NCI-H187 treated with DMSO at 0.1 percent for 48 hours (cell line): Measurements from ENCODE around the gene L1CAM.

Experiments used
- DNase-seq: peaks from one replicate; lab custom pipeline; 2025; lab: John Stamatoyannopoulos, UW

L1CAM gene

GRCh38 chrX:153875391-153876111 is 10.4 kb downstream of the L1CAM start:
- no peak for DNase-seq

DNA sequence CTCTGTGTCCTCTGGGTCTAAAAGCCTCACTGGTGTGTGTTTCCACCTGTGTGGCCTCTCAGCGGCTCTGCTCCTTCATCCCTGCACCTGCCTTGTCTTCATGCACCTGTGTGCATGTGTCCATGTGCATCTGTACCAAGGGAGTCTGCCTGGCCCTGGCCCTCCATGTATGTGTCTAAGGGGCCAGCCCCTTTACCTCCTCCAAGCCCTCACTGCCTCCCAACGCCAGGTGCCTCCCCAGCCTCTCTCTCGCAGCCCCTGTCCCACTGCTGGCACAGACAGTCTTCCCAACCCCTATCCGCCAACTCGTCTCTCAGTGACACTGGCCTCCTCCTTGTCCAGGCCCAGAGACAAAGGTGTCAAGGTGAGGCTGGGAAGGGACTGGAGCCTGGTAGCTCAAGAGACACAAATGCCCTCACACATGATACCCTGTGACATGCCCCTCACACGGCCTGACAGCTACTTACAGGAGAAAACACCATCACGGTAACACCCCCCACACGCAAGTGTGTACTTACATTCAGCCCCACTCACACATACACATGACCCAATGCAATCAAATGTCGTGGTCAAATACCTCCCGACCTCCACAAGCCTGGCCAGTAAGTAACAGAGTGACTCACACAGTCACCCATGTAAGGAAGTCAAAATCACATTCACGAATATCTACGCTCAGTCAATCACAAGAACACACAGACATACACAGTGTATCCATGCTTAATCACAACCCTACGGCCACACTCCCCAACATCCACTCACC is 11.4 kb downstream of the L1CAM start:
- DNase-seq = no peak

- no peak for DNase-seq
Measured at GRCh38 chrX:153874085-153874365, 11.9 kb downstream of the L1CAM start.

- DNase-seq = no peak
Measured at GRCh38 chrX:153873282-153874084, 12.5 kb downstream of the L1CAM start.

GRCh38 chrX:153871946-153872878 is 13.8 kb downstream of the L1CAM start:
- no peak for DNase-seq

- no peak for DNase-seq
Measured at GRCh38 chrX:153871451-153871850, 14.5 kb downstream of the L1CAM start.

- no peak for DNase-seq
Measured at GRCh38 chrX:153870791-153871360, 15.1 kb downstream of the L1CAM start.

- DNase-seq = no peak
Measured at GRCh38 chrX:153870288-153870690, 15.7 kb downstream of the L1CAM start.

- no peak for DNase-seq
Measured at GRCh38 chrX:153869473-153870287, 16.3 kb downstream of the L1CAM start.

DNA sequence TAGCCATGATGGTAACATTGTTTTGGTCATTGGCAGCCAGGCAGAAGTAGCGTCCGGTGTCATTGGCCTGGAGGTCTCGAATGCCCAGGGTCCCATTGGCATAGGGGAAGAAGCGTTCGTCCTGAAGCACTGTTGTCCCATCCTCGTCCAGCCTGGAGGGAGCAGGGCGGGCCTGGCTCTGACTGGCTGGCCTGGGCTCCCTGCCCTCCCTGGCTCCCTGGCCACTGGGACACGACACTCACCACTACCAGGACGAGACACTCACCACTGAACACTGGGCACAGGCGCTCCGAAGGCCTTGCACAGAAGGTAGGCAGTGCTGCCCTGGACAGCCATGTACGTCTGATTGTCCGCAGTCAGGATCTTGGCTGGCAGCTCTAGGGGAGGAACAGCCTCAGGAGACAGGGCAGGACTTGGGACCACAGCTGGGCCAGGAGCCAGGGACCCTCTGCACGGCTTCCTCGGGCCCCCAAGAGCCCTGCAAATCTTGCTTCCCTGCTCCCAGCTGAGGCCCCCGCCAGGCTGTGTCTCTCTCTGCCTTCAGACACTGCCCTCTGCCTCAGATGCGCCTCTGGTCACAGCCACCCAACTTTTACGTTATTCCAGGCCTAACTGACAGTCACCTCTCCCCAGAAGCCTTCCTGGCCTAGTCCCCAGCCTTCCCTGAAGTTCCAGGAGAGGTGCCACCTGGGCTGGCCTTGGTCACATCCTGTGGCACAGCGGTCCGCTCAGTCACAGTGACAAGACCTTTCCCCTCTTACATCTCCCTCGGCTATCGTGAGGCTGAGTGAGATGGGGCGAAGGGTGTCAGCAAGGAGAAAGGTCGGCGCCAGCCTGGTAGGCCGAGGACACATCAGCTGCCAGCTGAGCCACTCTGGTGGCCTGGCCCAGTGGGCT is 17.1 kb downstream of the L1CAM start:
- DNase-seq = no peak

DNA sequence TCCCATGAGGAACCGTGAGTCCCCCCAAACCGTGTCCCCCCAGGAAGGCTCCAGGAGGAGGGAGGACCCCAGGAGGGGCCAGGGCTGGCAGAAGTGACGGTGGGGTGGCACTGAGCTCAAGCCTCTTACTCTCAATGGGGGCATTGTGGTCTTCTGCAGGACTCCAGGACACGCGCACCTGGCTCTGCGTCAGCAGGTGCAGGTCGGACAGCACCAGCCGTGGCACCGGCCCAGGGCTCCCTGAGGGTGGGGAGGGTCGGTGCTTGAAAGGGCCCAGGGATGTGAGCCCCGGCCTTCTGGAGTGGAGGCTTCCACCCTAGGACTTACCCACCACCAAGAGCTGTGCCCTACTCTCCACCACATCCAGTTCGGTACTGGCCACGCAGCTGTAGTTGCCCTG is 18.3 kb downstream of the L1CAM start:
- no peak for DNase-seq

GRCh38 chrX:153867139-153867538 is 18.8 kb downstream of the L1CAM start:
- DNase-seq = no peak

DNA sequence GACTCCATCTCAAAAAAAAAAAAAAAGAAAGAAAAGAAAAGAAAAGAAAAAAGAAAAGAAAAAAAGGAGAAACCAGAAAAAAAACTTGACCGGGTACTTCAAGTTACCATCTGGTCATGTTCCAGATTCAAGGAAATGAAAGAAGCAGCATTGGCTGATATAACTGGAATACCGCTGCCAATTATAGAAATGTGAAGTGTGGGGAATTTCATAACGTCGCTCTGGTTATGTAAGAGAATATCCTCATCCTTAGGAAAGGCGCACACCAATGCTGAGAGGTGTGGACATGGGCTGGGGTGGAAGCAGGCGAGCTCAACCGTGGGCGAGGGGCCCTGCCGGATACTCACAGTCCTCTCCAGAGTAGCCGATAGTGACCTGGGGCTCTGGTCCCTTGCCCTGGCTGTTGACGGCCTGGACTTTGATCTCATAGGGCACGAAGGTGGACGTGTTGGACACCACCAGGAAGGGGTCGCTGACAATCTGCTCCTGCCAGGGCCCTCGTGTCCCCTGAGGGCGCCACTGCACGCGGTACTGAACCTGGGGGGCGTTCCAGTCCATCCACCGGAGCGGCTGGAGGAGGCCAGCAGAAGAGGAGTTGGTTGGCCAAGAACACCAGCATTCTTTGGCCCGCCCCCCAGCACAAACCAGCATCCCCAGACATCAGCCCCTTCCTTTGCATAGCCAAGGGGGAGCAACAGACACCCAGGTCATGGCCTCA is 19.5 kb downstream of the L1CAM start:
- DNase-seq = no peak

- no peak for DNase-seq
Measured at GRCh38 chrX:153865685-153866084, 20.3 kb downstream of the L1CAM start.

DNA sequence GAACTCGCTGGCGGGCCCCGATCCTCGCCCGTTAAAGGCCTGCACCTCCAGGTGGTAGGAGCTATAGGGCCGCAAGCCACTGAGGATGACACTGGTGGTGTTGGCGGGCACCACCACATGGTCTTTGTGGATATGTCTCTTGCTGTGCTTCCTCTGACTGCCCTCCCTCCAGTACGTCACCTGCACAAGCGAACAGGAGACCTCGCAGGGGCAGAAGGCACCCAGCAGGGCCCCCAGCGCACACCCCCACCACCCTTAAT is 20.7 kb downstream of the L1CAM start:
- no peak for DNase-seq

DNA sequence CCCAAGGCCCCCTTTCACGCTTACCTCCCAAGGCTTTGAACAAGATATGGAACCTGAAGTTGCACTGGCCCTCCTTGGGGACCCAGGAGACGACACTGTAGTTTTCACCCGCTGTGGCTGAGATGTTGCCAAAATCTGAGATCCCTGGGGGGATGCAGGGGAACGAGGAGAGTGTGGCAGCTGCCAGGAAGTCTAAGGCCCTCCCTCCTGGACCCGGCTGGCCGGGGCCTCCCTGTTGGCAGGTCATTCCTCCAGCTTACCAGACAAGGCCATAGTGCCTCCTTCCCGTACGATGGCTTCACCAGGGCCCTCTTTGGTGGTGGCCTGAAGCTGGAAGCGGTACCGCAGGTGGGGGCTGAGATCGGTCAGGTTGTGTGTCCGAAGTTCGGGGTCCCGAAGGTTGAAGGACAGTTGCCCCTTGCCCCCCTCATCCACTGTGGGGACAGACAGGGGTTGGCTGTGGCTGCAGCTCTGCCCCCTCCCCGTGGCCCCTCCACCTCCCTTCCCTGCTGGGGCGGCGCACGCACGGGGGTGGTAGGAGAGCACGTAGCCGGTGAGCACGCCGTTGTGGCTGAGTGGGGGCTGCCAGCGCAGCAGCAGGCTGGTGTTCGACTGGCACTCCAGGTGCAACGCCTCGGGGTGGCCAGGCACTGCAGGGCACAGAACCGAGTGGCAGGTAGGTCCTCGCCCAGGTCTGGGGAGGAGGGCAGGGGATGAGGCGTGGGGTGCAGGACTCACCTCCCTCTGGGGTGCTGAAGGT is 21.2 kb downstream of the L1CAM start:
- DNase-seq = no peak

DNA sequence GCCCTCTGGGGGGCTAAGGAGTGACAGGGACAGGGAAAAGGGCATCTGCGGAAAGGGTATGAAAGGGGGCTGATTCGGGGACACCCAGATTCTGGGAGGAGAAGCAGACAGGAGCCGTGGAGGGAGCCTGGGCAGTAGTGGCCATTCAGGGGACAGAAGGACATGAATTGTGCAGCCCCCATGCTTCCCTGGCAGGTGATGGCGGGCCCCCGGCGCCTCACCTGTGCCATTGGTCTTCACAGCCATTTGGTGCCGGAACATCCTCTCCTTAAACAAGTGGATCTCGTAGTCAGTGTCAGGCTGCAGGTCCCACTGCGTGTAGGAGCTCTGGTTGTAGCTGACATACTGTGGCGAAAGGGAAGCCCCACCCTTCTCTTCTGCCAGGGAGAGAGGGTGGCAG is 21.9 kb downstream of the L1CAM start:
- no peak for DNase-seq

GRCh38 chrX:153863251-153863991 is 22.6 kb downstream of the L1CAM start:
- DNase-seq = no peak
